Neural cell (in vitro differentiated cells): ENCODE data around the gene DEFB132. TPM values are rescaled to one million over a fixed set of nuclear protein-coding genes. Genes with fewer than 3 reads are reported as not detected.
A peak's percentile ranks its signal among the peaks of the same experiment; 100 is the strongest.
"Not testable (repeated sequence)": the region's sequence is repeated elsewhere in the genome, so short reads cannot be mapped to it uniquely, and the experiment has no call there.

Experiments
- H2AFZ ChIP-seq: fragments of 200-600, 300-800 bp; sonication (generic), shearing (Covaris generic); 2 replicates; pipeline ENCODE4 v1.6.0; 2014; ENCODE audit warnings: low read depth, mild to moderate bottlenecking, antibody characterized with exemption, low read length, moderate library complexity
- H3F3A ChIP-seq: fragments of 200-600 bp; shearing (Covaris generic); 2 replicates; pipeline ENCODE4 v1.6.1; 2016; ENCODE audit warnings: mild to moderate bottlenecking, moderate library complexity, mixed read lengths, antibody characterized with exemption, low read length; ENCODE audit not compliant: insufficient read depth, poor library complexity, severe bottlenecking
- H3K27ac ChIP-seq: fragments of 200-600, 300-800 bp; sonication (generic), shearing (Covaris generic); 2 replicates; pipeline ENCODE4 v1.5.1; 2014; ENCODE audit warnings: mild to moderate bottlenecking, low read length, moderate library complexity
- H3K27me3 ChIP-seq: fragments of 300-800, 200-600 bp; sonication (generic), shearing (Covaris generic); 2 replicates; pipeline ENCODE4 v1.6.0; 2014; ENCODE audit warnings: mild to moderate bottlenecking, low read depth, low read length, moderate library complexity; ENCODE audit not compliant: insufficient read depth
- H3K36me3 ChIP-seq: fragments of 300-800, 200-600 bp; sonication (generic), shearing (Covaris generic); 2 replicates; pipeline ENCODE4 v1.5.1; 2014; ENCODE audit warnings: mild to moderate bottlenecking, antibody characterized with exemption, low read length, moderate library complexity; ENCODE audit not compliant: insufficient read depth
- H3K4me2 ChIP-seq: fragments of 300-800, 200-600 bp; sonication (generic), shearing (Covaris generic); 2 replicates; pipeline ENCODE4 v1.6.0; 2014; ENCODE audit warnings: mild to moderate bottlenecking, low read length
- H3K4me3 ChIP-seq: fragments of 300-800, 200-600 bp; sonication (generic), shearing (Covaris generic); 2 replicates; pipeline ENCODE4 v1.5.1; 2014; ENCODE audit warnings: mild to moderate bottlenecking, low read length, moderate library complexity
- H3K79me2 ChIP-seq: fragments of 200-600 bp; shearing (Covaris generic); replicated peaks from 2 replicates; pipeline ENCODE4 v1.6.0; 2014; ENCODE audit warnings: mild to moderate bottlenecking, low read length, moderate library complexity; ENCODE audit not compliant: insufficient read depth
- H3K9ac ChIP-seq: fragments of 300-800, 200-600 bp; sonication (generic), shearing (Covaris generic); 2 replicates; pipeline ENCODE4 v1.6.1; 2016; ENCODE audit warnings: mild to moderate bottlenecking, low read length, mixed read lengths
- H3K9me2 ChIP-seq: fragments of 200-600 bp; shearing (Covaris generic); 2 replicates; pipeline ENCODE4 v1.6.1; 2016; ENCODE audit warnings: mild to moderate bottlenecking, low read length, mixed read lengths; ENCODE audit not compliant: insufficient read depth
- H3K9me3 ChIP-seq: fragments of 200-600, 300-800 bp; sonication (generic), shearing (Covaris generic); 2 replicates; pipeline ENCODE4 v1.6.1; 2016; ENCODE audit warnings: mild to moderate bottlenecking, mixed run types, low read length, moderate library complexity, mixed read lengths
- H4K20me1 ChIP-seq: fragments of 200-600 bp; shearing (Covaris generic); 2 replicates; pipeline ENCODE4 v1.6.1; 2016; ENCODE audit warnings: mild to moderate bottlenecking, mixed run types; ENCODE audit not compliant: insufficient read depth
- EP300 ChIP-seq: fragments of 450-650 bp; conservative IDR thresholded peaks from 2 replicates; pipeline ENCODE4 v1.6.1; 2014; ENCODE audit warnings: antibody characterized with exemption, mild to moderate bottlenecking, moderate library complexity; ENCODE audit not compliant: poor library complexity, severe bottlenecking
- EZH2 ChIP-seq: fragments of 200-600, 300-800 bp; shearing (Covaris generic), sonication (generic); IDR thresholded peaks from 2 replicates; pipeline ENCODE4 v1.6.1; 2014; ENCODE audit warnings: antibody characterized with exemption, low read length, borderline replicate concordance, mild to moderate bottlenecking; ENCODE audit not compliant: insufficient read depth, poor library complexity, severe bottlenecking
- MXI1 ChIP-seq: fragments of 450-650 bp; conservative IDR thresholded peaks from 2 replicates; pipeline ENCODE4 v1.6.1; 2014; ENCODE audit warnings: antibody characterized with exemption, mild to moderate bottlenecking; ENCODE audit not compliant: poor library complexity, severe bottlenecking
- POLR2AphosphoS5 ChIP-seq: IDR thresholded peaks from 2 replicates; pipeline ENCODE4 v1.6.1; 2012
- RAD21 ChIP-seq: fragments of 450-650 bp; conservative IDR thresholded peaks from 2 replicates; pipeline ENCODE4 v1.6.1; 2014; ENCODE audit warnings: antibody characterized with exemption, mild to moderate bottlenecking, moderate library complexity
- SMC3 ChIP-seq: fragments of 450-650 bp; conservative IDR thresholded peaks from 2 replicates; pipeline ENCODE4 v1.6.1; 2014; ENCODE audit warnings: antibody characterized with exemption, mild to moderate bottlenecking, moderate library complexity; ENCODE audit not compliant: poor library complexity
- polyA plus RNA-seq: library from polyadenylated mRNA; depleted of rRNA; stranded (reverse); fragments of >200 nt; gene quantifications from 2 replicates; pipeline ENCODE4 v1.2.3, GENCODE V29; 2014
- TF ChIP-seq, protein P1 (sequence below): fragments of 450-650 bp; IDR thresholded peaks from 2 replicates; pipeline ENCODE4 v1.5.1; 2014; ENCODE audit warnings: antibody characterized with exemption, mild to moderate bottlenecking, moderate library complexity; ENCODE audit not compliant: poor library complexity, severe bottlenecking
- TF ChIP-seq, protein P2 (sequence below): IDR thresholded peaks from 2 replicates; pipeline ENCODE4 v1.6.1; 2012; ENCODE audit warnings: borderline replicate concordance

DEFB132 gene
- polyA plus RNA-seq, 1 donor from 2014 or later: not detected

DNA sequence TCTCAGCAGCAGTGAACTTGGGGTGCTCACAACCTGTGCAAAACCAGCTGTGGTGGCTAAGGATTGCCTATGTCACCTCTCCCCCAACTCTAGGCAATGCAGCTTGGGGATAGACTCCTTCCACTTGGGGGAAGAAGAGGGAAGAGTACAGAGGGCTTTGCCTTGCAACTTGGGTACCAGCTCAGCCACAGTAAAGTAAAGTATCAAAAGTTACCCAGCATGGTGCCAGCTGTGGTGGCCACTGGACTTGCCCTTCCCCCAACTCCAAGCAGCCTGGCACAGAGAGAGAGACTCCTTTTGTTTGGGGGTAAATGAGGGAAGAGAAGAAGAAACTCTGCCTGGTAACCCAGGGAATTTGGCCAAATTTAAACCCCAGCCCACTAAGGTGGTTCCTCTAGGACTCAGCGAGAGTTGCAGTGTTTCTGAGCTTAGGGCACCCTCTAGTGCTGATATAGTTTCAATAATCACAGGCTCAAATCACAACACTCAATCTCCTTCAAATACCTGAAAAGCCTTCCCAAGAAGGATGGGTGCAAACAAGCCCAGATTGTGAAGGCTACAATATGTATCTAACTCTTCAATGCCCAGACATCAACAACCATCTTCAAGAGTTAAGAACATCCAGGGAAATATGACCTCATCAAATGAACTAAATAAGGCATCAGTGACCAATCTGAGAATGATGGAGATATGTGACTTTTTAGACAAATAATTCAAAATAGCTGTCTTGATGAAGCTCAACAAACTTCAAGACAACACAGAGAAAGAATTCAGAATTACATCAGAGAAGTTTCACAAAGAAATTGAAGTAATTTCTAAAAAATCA is 38.0 kb upstream of the DEFB132 start:
- no peak overlapping the region for H2AFZ ChIP-seq
- no peaks in the 10 kb centered on the region for H3K9me2 ChIP-seq
- H3K9ac ChIP-seq: no peak overlapping the region
- no peak overlapping the region for H3K4me3 ChIP-seq
- peaks cover 11% of the 10 kb centered on the region for H3K27me3 ChIP-seq
- TF ChIP-seq RAD21 (peak; percentile 77), SMC3 (peak; percentile 76), EZH2 (no peak)
- TF ChIP-seq, protein P1, sequence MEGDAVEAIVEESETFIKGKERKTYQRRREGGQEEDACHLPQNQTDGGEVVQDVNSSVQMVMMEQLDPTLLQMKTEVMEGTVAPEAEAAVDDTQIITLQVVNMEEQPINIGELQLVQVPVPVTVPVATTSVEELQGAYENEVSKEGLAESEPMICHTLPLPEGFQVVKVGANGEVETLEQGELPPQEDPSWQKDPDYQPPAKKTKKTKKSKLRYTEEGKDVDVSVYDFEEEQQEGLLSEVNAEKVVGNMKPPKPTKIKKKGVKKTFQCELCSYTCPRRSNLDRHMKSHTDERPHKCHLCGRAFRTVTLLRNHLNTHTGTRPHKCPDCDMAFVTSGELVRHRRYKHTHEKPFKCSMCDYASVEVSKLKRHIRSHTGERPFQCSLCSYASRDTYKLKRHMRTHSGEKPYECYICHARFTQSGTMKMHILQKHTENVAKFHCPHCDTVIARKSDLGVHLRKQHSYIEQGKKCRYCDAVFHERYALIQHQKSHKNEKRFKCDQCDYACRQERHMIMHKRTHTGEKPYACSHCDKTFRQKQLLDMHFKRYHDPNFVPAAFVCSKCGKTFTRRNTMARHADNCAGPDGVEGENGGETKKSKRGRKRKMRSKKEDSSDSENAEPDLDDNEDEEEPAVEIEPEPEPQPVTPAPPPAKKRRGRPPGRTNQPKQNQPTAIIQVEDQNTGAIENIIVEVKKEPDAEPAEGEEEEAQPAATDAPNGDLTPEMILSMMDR: peak; percentile 68
- no peaks in the 10 kb centered on the region for H3K79me2 ChIP-seq
- H3K36me3 ChIP-seq: no peaks in the 10 kb centered on the region
- no peak overlapping the region for H3K4me2 ChIP-seq
- no peaks in the 10 kb centered on the region for H4K20me1 ChIP-seq
- H3F3A ChIP-seq: no peaks in the 10 kb centered on the region
- no peak overlapping the region for H3K27ac ChIP-seq
- H3K9me3 ChIP-seq: no peaks in the 10 kb centered on the region

DNA sequence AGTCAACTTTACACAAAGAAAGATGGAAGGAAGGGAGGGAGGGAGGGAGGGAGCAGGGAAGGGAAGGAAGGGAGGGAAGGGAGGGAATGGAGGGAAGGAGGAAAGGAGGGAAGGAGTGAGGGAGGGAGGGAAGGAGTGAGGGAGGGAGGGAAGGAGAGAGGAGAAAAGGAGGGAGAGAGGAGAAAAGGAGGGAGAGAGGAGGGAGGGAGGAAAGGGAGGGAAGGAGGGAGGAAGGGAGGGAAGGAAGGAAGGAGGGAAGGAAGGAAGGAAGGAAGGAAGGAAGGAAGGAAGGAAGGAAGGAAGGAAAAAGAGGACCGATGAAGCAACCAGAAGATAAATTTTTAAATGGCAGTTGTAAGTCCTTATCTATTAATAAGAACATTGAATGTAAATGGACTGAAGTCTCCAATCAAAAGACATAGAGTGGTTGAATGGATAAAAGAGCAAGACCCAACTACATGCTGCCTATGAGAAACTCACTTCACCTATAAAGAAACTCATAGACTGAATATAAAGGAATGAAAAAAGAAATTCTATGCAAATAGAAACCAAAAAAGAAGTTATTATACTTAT is 36.2 kb upstream of the DEFB132 start:
- peaks cover 11% of the 10 kb centered on the region for H3K27me3 ChIP-seq
- H3K4me2 ChIP-seq: no peak overlapping the region
- H3K9me2 ChIP-seq: no peaks in the 10 kb centered on the region

GRCh38 chr20:225879-226278 is 31.6 kb upstream of the DEFB132 start:
- H3K4me3 ChIP-seq, H2AFZ ChIP-seq, H3K9me2 ChIP-seq, H3K27me3 ChIP-seq, H4K20me1 ChIP-seq, H3K9ac ChIP-seq, H3K27ac ChIP-seq, H3K79me2 ChIP-seq, H3K9me3 ChIP-seq, H3K4me2 ChIP-seq, H3K36me3 ChIP-seq, H3F3A ChIP-seq: not testable (repeated sequence)

More for the DNA sequence above, 36.2 kb upstream of the DEFB132 start:
- TF ChIP-seq EZH2: no peak
- TF ChIP-seq POLR2AphosphoS5: no peak
- TF ChIP-seq, protein P2, sequence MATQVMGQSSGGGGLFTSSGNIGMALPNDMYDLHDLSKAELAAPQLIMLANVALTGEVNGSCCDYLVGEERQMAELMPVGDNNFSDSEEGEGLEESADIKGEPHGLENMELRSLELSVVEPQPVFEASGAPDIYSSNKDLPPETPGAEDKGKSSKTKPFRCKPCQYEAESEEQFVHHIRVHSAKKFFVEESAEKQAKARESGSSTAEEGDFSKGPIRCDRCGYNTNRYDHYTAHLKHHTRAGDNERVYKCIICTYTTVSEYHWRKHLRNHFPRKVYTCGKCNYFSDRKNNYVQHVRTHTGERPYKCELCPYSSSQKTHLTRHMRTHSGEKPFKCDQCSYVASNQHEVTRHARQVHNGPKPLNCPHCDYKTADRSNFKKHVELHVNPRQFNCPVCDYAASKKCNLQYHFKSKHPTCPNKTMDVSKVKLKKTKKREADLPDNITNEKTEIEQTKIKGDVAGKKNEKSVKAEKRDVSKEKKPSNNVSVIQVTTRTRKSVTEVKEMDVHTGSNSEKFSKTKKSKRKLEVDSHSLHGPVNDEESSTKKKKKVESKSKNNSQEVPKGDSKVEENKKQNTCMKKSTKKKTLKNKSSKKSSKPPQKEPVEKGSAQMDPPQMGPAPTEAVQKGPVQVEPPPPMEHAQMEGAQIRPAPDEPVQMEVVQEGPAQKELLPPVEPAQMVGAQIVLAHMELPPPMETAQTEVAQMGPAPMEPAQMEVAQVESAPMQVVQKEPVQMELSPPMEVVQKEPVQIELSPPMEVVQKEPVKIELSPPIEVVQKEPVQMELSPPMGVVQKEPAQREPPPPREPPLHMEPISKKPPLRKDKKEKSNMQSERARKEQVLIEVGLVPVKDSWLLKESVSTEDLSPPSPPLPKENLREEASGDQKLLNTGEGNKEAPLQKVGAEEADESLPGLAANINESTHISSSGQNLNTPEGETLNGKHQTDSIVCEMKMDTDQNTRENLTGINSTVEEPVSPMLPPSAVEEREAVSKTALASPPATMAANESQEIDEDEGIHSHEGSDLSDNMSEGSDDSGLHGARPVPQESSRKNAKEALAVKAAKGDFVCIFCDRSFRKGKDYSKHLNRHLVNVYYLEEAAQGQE: no peak
- no peak for TF ChIP-seq SMC3
- TF ChIP-seq EP300: no peak
- TF ChIP-seq MXI1: no peak
- H3K9ac ChIP-seq: no peak overlapping the region
- H3K79me2 ChIP-seq: no peaks in the 10 kb centered on the region
- no peaks in the 10 kb centered on the region for H3K36me3 ChIP-seq
- H4K20me1 ChIP-seq: no peaks in the 10 kb centered on the region
- no peak overlapping the region for H2AFZ ChIP-seq
- no peaks in the 10 kb centered on the region for H3F3A ChIP-seq
- H3K9me3 ChIP-seq: no peaks in the 10 kb centered on the region
- H3K27ac ChIP-seq: no peak overlapping the region
- H3K4me3 ChIP-seq: no peak overlapping the region
